Measurements from ENCODE around the gene XKR7. TPM values are rescaled to one million over a fixed set of nuclear protein-coding genes. Genes with fewer than 3 reads are reported as not detected.

The XKR7 gene
- total and polyA plus RNA-seq, 4 donors, result 0.13 TPM; not detected in 3

- no peaks in the 10 kb centered on the region for H3K4me1 ChIP-seq (ENCODE audit: control insufficient read depth in 1 of 2, insufficient read depth in 2 of 2, low read length in 2 of 2)
- DNase-seq, result no peak
- no peaks in the 10 kb centered on the region for H3K36me3 ChIP-seq (ENCODE audit: control insufficient read depth in 1 of 2, insufficient read depth in 2 of 2, low read length in 1 of 2)
- peaks cover 2% of the 10 kb centered on the region for H3K9me3 ChIP-seq (ENCODE audit: control insufficient read depth, low read length)
- no peak overlapping the region for H3K27ac ChIP-seq (ENCODE audit: low read depth in 1 of 2, low read length in 2 of 2)
- H3K27me3 ChIP-seq (ENCODE audit: control insufficient read depth in 1 of 2, insufficient read depth in 2 of 2, low read length in 1 of 2), result peaks cover 0 to 2% of the 10 kb centered on the region in 2 donors
- no peak for ATAC-seq (ENCODE audit: low FRiP score)
- 80 to 87% methylated on average over 8 of the region's 8 CpGs for WGBS, 2 donors
- intact Hi-C loops (cut with DNase I), result loop anchor here (10.0 kb wide), 2 partner anchors 81 to 181 kb away; partner anchors contain the start of gene PDRG1 (in 1 of the 2)
- no peak overlapping the region for H3K4me3 ChIP-seq (ENCODE audit: low read length in 2 of 2)
Measured at GRCh38 chr20:32035426-32035779, 67.5 kb downstream of the XKR7 start.

GRCh38 chr20:32036252-32036651 lies 68.3 kb downstream of the XKR7 start:
- H3K27ac ChIP-seq (ENCODE audit: low read depth in 1 of 2, low read length in 2 of 2), result no peak overlapping the region
- H3K4me1 ChIP-seq (ENCODE audit: control insufficient read depth in 1 of 2, insufficient read depth in 2 of 2, low read length in 2 of 2), result no peaks in the 10 kb centered on the region
- peaks cover 2% of the 10 kb centered on the region for H3K9me3 ChIP-seq (ENCODE audit: control insufficient read depth, low read length)
- DNase-seq, result no peak
- no peak for ATAC-seq (ENCODE audit: low FRiP score)
- H3K4me3 ChIP-seq (ENCODE audit: low read length in 2 of 2), result no peak overlapping the region
- H3K27me3 ChIP-seq (ENCODE audit: control insufficient read depth in 1 of 2, insufficient read depth in 2 of 2, low read length in 1 of 2), result peaks cover 0 to 2% of the 10 kb centered on the region in 2 donors
- 46 to 49% methylated on average over 4 of the region's 4 CpGs for WGBS, 2 donors
- intact Hi-C loops (cut with DNase I), result loop anchor here (10.0 kb wide), 2 partner anchors 81 to 181 kb away; partner anchors contain the start of gene PDRG1 (in 1 of the 2)
- no peaks in the 10 kb centered on the region for H3K36me3 ChIP-seq (ENCODE audit: control insufficient read depth in 1 of 2, insufficient read depth in 2 of 2, low read length in 1 of 2)

DNA sequence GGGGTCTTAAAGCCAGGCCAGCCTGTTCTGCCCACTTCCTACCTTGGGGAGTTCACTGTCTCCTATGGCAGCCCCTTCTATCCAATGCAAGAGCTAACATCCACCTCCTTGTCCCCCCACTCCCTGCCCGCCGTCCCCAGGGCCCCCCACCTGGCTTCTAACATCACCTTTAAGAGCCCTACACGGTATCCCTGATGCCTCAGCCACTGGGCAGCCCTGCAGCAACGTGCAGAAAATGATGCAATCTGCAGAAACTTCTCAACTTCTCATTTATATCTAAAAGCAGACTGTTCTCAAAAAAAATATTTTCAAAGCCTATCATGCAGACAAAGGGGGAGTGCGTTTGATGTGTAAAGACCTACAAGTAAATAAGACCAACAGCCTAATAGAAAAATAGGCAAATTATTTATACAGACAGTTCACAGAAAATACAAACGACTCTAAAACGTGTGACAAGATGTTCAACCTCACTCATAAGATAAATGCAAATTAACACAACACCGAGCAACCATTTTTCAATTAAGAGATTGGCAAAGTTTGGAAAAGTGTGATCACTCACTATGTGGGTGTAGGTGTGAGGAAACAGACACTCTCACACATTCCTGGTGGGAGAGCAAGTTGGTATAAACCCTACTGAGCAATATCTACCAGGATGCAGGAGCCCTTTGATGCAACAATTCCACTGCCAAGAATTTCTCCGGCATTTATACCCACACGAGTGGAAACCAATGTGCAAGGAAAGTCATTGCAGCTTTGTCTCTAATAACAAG lies 69.0 kb downstream of the XKR7 start:
- Histone ChIP-seq H3K27me3 (ENCODE audit: control insufficient read depth in 1 of 2, insufficient read depth in 2 of 2, low read length in 1 of 2) (peaks cover 0 to 2% of the 10 kb centered on the region in 2 donors), H3K4me3 (ENCODE audit: low read length in 2 of 2) (no peak overlapping the region), H3K36me3 (ENCODE audit: control insufficient read depth in 1 of 2, insufficient read depth in 2 of 2, low read length in 1 of 2) (no peaks in the 10 kb centered on the region), H3K4me1 (ENCODE audit: control insufficient read depth in 1 of 2, insufficient read depth in 2 of 2, low read length in 2 of 2) (no peaks in the 10 kb centered on the region), H3K27ac (ENCODE audit: low read depth in 1 of 2, low read length in 2 of 2) (no peak overlapping the region), H3K9me3 (ENCODE audit: control insufficient read depth, low read length) (peaks cover 2% of the 10 kb centered on the region)
- no peak for DNase-seq
- intact Hi-C loops (cut with DNase I), result loop anchor here (10.0 kb wide), 2 partner anchors 82 to 182 kb away; partner anchors contain the start of gene PDRG1 (in 1 of the 2)
- 42 to 47% methylated on average over 10 of the region's 10 CpGs for WGBS, 2 donors
- no peak for ATAC-seq (ENCODE audit: low FRiP score)

- Histone ChIP-seq H3K4me3 (ENCODE audit: low read length in 2 of 2) (no peak overlapping the region), H3K36me3 (ENCODE audit: control insufficient read depth in 1 of 2, insufficient read depth in 2 of 2, low read length in 1 of 2) (no peaks in the 10 kb centered on the region), H3K27ac (ENCODE audit: low read depth in 1 of 2, low read length in 2 of 2) (no peak overlapping the region), H3K4me1 (ENCODE audit: control insufficient read depth in 1 of 2, insufficient read depth in 2 of 2, low read length in 2 of 2) (no peaks in the 10 kb centered on the region), H3K27me3 (ENCODE audit: control insufficient read depth in 1 of 2, insufficient read depth in 2 of 2, low read length in 1 of 2) (peaks cover 0 to 2% of the 10 kb centered on the region in 2 donors), H3K9me3 (ENCODE audit: control insufficient read depth, low read length) (peaks cover 2% of the 10 kb centered on the region)
- 31 to 36% methylated on average over 4 of the region's 4 CpGs for WGBS, 2 donors
- ATAC-seq (ENCODE audit: low FRiP score) (no peak), DNase-seq (no peak)
- intact Hi-C loops (cut with DNase I), result loop anchor here (10.0 kb wide), 2 partner anchors 83 to 183 kb away; partner anchors contain the start of gene PDRG1 (in 1 of the 2)
Measured at GRCh38 chr20:32037929-32038328, 70.0 kb downstream of the XKR7 start.

DNA sequence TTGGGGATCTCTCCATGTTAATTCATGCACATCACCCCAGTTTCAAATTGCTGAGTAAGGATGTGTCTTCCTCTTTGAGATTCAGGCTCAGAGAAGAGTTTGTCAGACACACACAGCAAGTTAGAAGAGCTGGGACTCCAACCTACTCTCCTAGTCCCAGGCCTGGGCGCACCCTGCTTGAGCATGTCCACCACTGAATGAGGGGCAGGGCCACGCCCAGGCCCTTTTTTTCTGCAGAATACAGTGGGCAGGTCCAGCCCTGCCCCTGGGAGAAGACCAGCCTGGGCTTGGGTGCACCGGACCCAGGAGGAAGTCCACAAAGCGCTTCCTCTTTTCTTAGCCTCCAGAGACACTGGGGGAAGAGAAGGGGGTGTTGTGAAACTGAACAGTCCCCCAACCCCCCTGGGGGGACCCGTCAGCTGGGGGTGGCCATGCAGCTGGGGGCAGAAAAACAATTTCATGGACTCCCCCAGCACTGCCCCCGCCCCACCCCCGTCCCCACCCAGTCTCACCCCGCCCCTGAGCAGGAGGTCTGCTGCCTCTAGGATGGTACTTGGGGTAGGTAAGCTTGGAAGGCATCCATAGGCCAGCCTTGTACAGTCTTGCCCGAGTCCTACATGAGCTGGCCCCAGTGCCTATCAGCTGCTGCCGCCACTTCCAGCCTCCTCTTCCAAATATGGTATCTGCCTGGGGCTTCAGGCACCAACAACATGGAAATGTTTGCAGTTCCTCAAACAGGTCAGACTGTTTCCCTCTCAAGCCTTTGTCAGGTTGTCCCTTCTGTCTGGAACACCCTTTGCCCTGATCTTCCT lies 72.4 kb downstream of the XKR7 start:
- peaks cover 2% of the 10 kb centered on the region for H3K9me3 ChIP-seq (ENCODE audit: control insufficient read depth, low read length)
- intact Hi-C loops (cut with DNase I), result no loop called here
- WGBS, 2 donors, result 59 to 63% methylated on average over 9 to 10 of the region's 10 CpGs
- H3K27me3 ChIP-seq (ENCODE audit: control insufficient read depth in 1 of 2, insufficient read depth in 2 of 2, low read length in 1 of 2), result peaks cover 0 to 2% of the 10 kb centered on the region in 2 donors
- DNase-seq (peak in 1 of 2 donors; percentile 80), ATAC-seq (ENCODE audit: low FRiP score) (peak; percentile 70)
- H3K4me1 ChIP-seq (ENCODE audit: control insufficient read depth in 1 of 2, insufficient read depth in 2 of 2, low read length in 2 of 2), result no peaks in the 10 kb centered on the region
- H3K4me3 ChIP-seq (ENCODE audit: low read length in 2 of 2), result no peak overlapping the region
- H3K27ac ChIP-seq (ENCODE audit: low read depth in 1 of 2, low read length in 2 of 2), result no peak overlapping the region
- no peaks in the 10 kb centered on the region for H3K36me3 ChIP-seq (ENCODE audit: control insufficient read depth in 1 of 2, insufficient read depth in 2 of 2, low read length in 1 of 2)

DNA sequence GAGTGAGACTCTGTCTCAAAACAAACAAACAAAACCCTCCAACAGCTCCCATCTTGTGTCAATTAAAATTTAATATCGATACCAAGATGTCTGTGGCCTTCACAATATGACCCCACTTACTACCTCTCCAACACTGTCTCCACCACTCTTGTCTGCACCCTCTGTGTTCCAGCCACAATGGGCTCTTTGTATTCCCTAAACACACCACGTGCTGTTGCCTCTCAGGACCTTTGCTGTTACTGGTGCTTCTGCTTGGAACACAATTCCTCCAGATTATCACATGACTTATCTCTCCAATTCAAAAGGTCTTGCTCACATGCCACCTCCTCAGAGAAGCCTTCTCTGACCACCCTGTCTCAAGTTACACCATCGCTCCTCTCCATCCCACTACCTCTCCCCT lies 78.0 kb downstream of the XKR7 start:
- Histone ChIP-seq H3K27ac (ENCODE audit: low read depth in 1 of 2, low read length in 2 of 2) (no peak overlapping the region), H3K9me3 (ENCODE audit: control insufficient read depth, low read length) (peaks cover 1% of the 10 kb centered on the region), H3K4me1 (ENCODE audit: control insufficient read depth in 1 of 2, insufficient read depth in 2 of 2, low read length in 2 of 2) (no peaks in the 10 kb centered on the region), H3K27me3 (ENCODE audit: control insufficient read depth in 1 of 2, insufficient read depth in 2 of 2, low read length in 1 of 2) (no peaks in the 10 kb centered on the region), H3K4me3 (ENCODE audit: low read length in 2 of 2) (no peak overlapping the region), H3K36me3 (ENCODE audit: control insufficient read depth in 1 of 2, insufficient read depth in 2 of 2, low read length in 1 of 2) (no peaks in the 10 kb centered on the region)
- intact Hi-C loops (cut with DNase I), result no loop called here
- WGBS, 2 donors, result 65 to 71% methylated on average over 3 of the region's 3 CpGs
- ATAC-seq (ENCODE audit: low FRiP score), result no peak
- DNase-seq, result no peak

DNA sequence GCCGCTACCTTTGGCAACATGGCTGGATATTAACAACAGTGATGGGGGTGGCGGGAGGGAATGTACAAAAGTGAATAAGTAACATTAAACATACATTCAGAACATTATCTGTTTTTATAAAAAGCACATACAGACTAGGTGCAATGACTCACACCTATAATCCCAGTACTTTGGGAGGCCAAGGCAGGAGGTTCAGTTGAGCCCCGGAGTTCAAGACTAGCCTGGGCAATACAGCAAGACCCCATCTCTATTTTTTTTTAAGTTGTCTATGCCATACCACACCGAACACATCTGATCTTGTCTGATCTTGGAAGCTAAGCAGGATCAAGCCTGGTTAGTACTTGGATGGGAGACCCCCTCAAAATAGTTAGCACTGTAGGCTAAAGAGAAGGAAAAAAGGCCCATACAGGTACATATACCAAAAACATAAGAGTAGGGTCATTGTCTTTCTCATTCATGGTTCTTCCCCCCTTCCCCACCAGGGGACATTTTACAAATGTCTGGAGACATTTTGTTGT lies 82.4 kb downstream of the XKR7 start:
- H3K9me3 ChIP-seq (ENCODE audit: control insufficient read depth, low read length), result peaks cover 1% of the 10 kb centered on the region
- no peak overlapping the region for H3K27ac ChIP-seq (ENCODE audit: low read depth in 1 of 2, low read length in 2 of 2)
- H3K4me1 ChIP-seq (ENCODE audit: control insufficient read depth in 1 of 2, insufficient read depth in 2 of 2, low read length in 2 of 2), result no peaks in the 10 kb centered on the region
- H3K4me3 ChIP-seq (ENCODE audit: low read length in 2 of 2), result no peak overlapping the region
- H3K36me3 ChIP-seq (ENCODE audit: control insufficient read depth in 1 of 2, insufficient read depth in 2 of 2, low read length in 1 of 2), result no peaks in the 10 kb centered on the region
- DNase-seq (no peak), ATAC-seq (ENCODE audit: low FRiP score) (no peak)
- 93 to 95% methylated on average over 4 of the region's 4 CpGs for WGBS, 2 donors
- H3K27me3 ChIP-seq (ENCODE audit: control insufficient read depth in 1 of 2, insufficient read depth in 2 of 2, low read length in 1 of 2), result no peaks in the 10 kb centered on the region
- intact Hi-C loops (cut with DNase I), result no loop called here

- Histone ChIP-seq H3K36me3 (ENCODE audit: control insufficient read depth in 1 of 2, insufficient read depth in 2 of 2, low read length in 1 of 2) (no peaks in the 10 kb centered on the region), H3K27ac (ENCODE audit: low read depth in 1 of 2, low read length in 2 of 2) (no peak overlapping the region), H3K4me1 (ENCODE audit: control insufficient read depth in 1 of 2, insufficient read depth in 2 of 2, low read length in 2 of 2) (no peaks in the 10 kb centered on the region), H3K27me3 (ENCODE audit: control insufficient read depth in 1 of 2, insufficient read depth in 2 of 2, low read length in 1 of 2) (no peaks in the 10 kb centered on the region), H3K4me3 (ENCODE audit: low read length in 2 of 2) (no peak overlapping the region), H3K9me3 (ENCODE audit: control insufficient read depth, low read length) (peaks cover 1% of the 10 kb centered on the region)
- WGBS, 2 donors, result 16 to 19% methylated on average over 17 of the region's 17 CpGs
- intact Hi-C loops (cut with DNase I), result no loop called here
- DNase-seq (peak; percentile 80 to 82), ATAC-seq (ENCODE audit: low FRiP score) (peak; percentile 58)
Measured at GRCh38 chr20:32050851-32051556, 83.1 kb downstream of the XKR7 start.
